Hepatocyte (in vitro differentiated cells): Measurements from ENCODE around the gene OSBPL2. TPM values are rescaled to one million over a fixed set of nuclear protein-coding genes. Genes with fewer than 3 reads are reported as not detected.

Experiments
- DNase-seq: peaks from one replicate; pipeline ENCODE4 v3.0.0-alpha.2; 2016; ENCODE audit warnings: low spot score
- H2AFZ ChIP-seq: fragments of 200-600 bp; sonication (generic); 2 replicates; pipeline ENCODE4 v1.6.0; 2016; ENCODE audit warnings: antibody characterized with exemption, mild to moderate bottlenecking
- H3K27ac ChIP-seq: fragments of 200-600 bp; sonication (generic); 2 replicates; pipeline ENCODE4 v1.5.1; 2016; ENCODE audit warnings: mild to moderate bottlenecking
- H3K27me3 ChIP-seq: fragments of 200-600 bp; sonication (generic); 2 replicates; pipeline ENCODE4 v1.6.1; 2016
- H3K36me3 ChIP-seq: fragments of 200-600 bp; sonication (generic); replicated peaks from 2 replicates; pipeline ENCODE4 v1.5.1; 2016; ENCODE audit warnings: low read depth; ENCODE audit not compliant: insufficient read depth
- H3K4me1 ChIP-seq: fragments of 200-600 bp; sonication (generic); 2 replicates; pipeline ENCODE4 v1.5.1; 2016; ENCODE audit warnings: mild to moderate bottlenecking, moderate library complexity; ENCODE audit not compliant: insufficient read depth
- H3K4me2 ChIP-seq: fragments of 200-600 bp; sonication (generic); 2 replicates; pipeline ENCODE4 v1.6.0; 2016
- H3K4me3 ChIP-seq: fragments of 200-600 bp; sonication (generic); 2 replicates; pipeline ENCODE4 v1.5.1; 2016; ENCODE audit warnings: mild to moderate bottlenecking
- H3K79me2 ChIP-seq: fragments of 200-600 bp; sonication (generic); 2 replicates; pipeline ENCODE4 v1.6.0; 2017; ENCODE audit warnings: mild to moderate bottlenecking
- H3K9me2 ChIP-seq: fragments of 200-600 bp; sonication (generic); replicated peaks from 2 replicates; pipeline ENCODE4 v1.6.0; 2017; ENCODE audit warnings: mild to moderate bottlenecking; ENCODE audit not compliant: insufficient read depth
- H3K9me3 ChIP-seq: fragments of 200-600 bp; sonication (generic); 2 replicates; pipeline ENCODE4 v1.5.1; 2016; ENCODE audit warnings: low read depth, mild to moderate bottlenecking
- H4K20me1 ChIP-seq: fragments of 200-600 bp; sonication (generic); 2 replicates; pipeline ENCODE4 v1.6.0; 2016; ENCODE audit warnings: mild to moderate bottlenecking; ENCODE audit not compliant: insufficient read depth, poor library complexity, severe bottlenecking
- CTCF ChIP-seq: fragments of 200-600 bp; sonication (generic); IDR thresholded peaks from 2 replicates; pipeline ENCODE4 v1.5.1; 2016; ENCODE audit warnings: antibody characterized with exemption, mild to moderate bottlenecking; ENCODE audit not compliant: poor library complexity
- EZH2 ChIP-seq: fragments of 200-600 bp; sonication (generic); IDR thresholded peaks from 2 replicates; pipeline ENCODE4 v1.6.1; 2016; ENCODE audit warnings: antibody characterized with exemption, mild to moderate bottlenecking, borderline replicate concordance
- EZH2phosphoT487 ChIP-seq: fragments of 200-600 bp; sonication (generic); IDR thresholded peaks from one replicate; pipeline ENCODE4 v1.6.1; 2018; ENCODE audit warnings: antibody characterized with exemption, mild to moderate bottlenecking, low read depth, moderate library complexity; ENCODE audit not compliant: unreplicated experiment, severe bottlenecking
- WGBS: methylation state at CpG from one replicate; pipeline ENCODE4 v1.1.6; 2016; ENCODE audit warnings: low lambda C conversion rate; ENCODE audit errors: missing lambda C conversion rate; 5-methylcytosine and 5-hydroxymethylcytosine counted together
- polyA plus RNA-seq: library from polyadenylated mRNA; unstranded; fragments of >200 nt; fragmentation: Nextera tagmentation; extraction: Ambion mirVana; gene quantifications from 2 replicates; pipeline ENCODE4 v1.2.1, GENCODE V29; 2016
- total RNA-seq: library from RNA; depleted of rRNA; stranded (reverse); fragments of >200 nt; gene quantifications from 2 replicates; pipeline ENCODE4 v1.2.3, GENCODE V29; 2014

The OSBPL2 gene
- total and polyA plus RNA-seq, 2 experiments from 2014 or later: 40.5 to 45.9 TPM

DNA sequence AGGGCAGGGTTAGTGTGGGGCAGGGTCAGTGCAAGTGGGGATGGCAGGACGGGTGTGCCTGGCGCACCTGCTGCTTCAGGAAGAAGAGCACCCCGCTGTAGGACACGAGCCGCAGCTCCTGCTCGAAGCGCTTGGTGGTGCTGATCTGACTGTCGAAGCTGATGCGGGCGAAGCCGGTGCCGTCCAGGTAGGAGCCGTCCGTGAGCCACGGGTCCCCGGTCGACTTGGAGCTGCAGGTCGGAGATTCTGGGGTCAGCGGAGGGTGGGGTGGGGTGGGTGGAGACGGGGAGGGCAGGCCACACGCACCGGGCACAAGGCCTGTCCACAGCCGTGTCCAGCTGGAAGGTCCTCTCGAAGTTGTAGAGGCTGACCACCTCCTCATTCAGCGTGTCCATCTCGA lies 74.7 kb downstream of the OSBPL2 start:
- H4K20me1 ChIP-seq: no peaks in the 10 kb centered on the region
- no peak for DNase-seq
- no peak overlapping the region for H3K4me3 ChIP-seq
- no peaks in the 10 kb centered on the region for H3K27me3 ChIP-seq
- no peaks in the 10 kb centered on the region for H3K9me3 ChIP-seq
- H3K4me1 ChIP-seq: no peaks in the 10 kb centered on the region
- H2AFZ ChIP-seq: no peak overlapping the region
- no peak for TF ChIP-seq CTCF
- no peak for TF ChIP-seq EZH2phosphoT487
- no peak for TF ChIP-seq EZH2
- H3K79me2 ChIP-seq: no peaks in the 10 kb centered on the region
- no peak overlapping the region for H3K4me2 ChIP-seq
- WGBS: 97% methylated on average over 10 of the region's 26 CpGs
- H3K27ac ChIP-seq: no peak overlapping the region
- H3K9me2 ChIP-seq: no peaks in the 10 kb centered on the region
- H3K36me3 ChIP-seq: no peaks in the 10 kb centered on the region

DNA sequence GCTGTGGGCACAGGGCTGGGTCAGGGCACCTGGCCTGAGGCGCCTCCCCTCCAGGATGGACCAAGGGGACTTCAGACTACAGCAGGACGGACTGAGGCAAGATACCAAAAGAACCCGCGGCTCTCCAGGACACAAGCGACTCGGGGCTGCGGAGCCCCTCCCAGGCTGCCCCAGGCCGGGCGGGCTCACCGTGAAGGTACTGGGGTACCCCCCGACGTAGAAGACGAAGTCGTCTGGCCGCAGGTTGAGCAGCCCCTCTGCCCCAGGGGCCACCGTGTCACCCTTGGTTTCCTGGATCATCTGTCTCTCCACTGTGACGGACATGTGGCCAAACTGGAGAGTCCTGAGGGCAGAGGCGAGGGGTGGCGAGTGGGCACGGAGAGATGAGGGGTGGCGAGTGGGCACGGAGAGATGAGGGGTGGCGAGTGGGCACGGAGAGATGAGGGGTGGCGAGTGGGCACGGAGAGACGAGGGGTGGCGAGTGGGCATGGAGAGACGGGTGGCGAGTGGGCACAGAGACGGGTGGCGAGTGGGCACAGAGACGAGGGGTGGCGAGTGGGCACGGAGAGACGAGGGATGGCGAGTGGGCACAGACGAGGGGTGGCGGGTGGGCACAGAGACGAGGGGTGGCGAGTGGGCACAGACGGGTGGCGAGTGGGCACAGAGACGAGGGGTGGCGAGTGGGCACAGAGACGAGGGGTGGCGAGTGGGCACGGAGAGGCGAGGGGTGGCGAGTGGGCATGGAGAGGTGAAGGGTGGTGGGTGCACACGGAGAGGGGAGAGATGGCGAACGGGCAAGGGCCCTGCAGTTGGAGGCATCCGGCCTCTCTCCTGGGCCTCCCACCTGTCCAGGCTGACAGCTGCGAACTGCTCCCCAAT lies 75.4 kb downstream of the OSBPL2 start:
- Histone ChIP-seq H3K4me2 (no peak overlapping the region), H3K9me2 (no peaks in the 10 kb centered on the region), H3K4me1 (no peaks in the 10 kb centered on the region), H2AFZ (no peak overlapping the region), H3K79me2 (no peaks in the 10 kb centered on the region), H3K9me3 (no peaks in the 10 kb centered on the region), H3K4me3 (no peak overlapping the region), H3K36me3 (no peaks in the 10 kb centered on the region), H4K20me1 (no peaks in the 10 kb centered on the region), H3K27ac (no peak overlapping the region), H3K27me3 (no peaks in the 10 kb centered on the region)
- WGBS: 99% methylated on average over 29 of the region's 55 CpGs
- TF ChIP-seq EZH2phosphoT487 (no peak), CTCF (no peak), EZH2 (no peak)
- no peak for DNase-seq

DNA sequence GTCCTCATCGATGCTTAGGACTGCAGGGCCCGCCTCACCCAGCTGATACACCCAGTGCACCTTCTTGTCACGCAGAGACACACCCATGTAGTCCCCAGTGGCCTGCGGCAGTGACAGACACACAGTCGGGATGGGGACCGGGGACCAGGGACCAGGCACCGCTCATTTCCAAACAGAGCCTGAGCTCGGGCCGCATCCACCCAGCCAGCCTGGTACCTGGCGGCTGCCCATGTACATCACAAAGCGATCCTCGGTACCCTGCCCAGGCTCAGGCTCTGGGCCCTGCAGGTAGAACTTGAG lies 76.0 kb downstream of the OSBPL2 start:
- TF ChIP-seq EZH2phosphoT487 (no peak), EZH2 (no peak)
- H4K20me1 ChIP-seq: no peaks in the 10 kb centered on the region
- H3K79me2 ChIP-seq: no peaks in the 10 kb centered on the region
- no peaks in the 10 kb centered on the region for H3K9me3 ChIP-seq
- no peaks in the 10 kb centered on the region for H3K9me2 ChIP-seq
- H3K4me1 ChIP-seq: no peaks in the 10 kb centered on the region
- no peak overlapping the region for H3K27ac ChIP-seq
- no peaks in the 10 kb centered on the region for H3K36me3 ChIP-seq
- no peaks in the 10 kb centered on the region for H3K27me3 ChIP-seq
- DNase-seq: no peak
- H3K4me2 ChIP-seq: no peak overlapping the region
- no peak overlapping the region for H3K4me3 ChIP-seq
- no peak overlapping the region for H2AFZ ChIP-seq
- WGBS: 97% methylated on average over 12 of the region's 12 CpGs

GRCh38 chr20:62314711-62315302 lies 76.5 kb downstream of the OSBPL2 start:
- Histone ChIP-seq H3K4me3 (no peak overlapping the region), H3K4me2 (no peak overlapping the region), H3K36me3 (no peaks in the 10 kb centered on the region), H3K4me1 (no peaks in the 10 kb centered on the region), H3K9me2 (no peaks in the 10 kb centered on the region), H4K20me1 (no peaks in the 10 kb centered on the region), H3K27ac (no peak overlapping the region), H3K79me2 (no peaks in the 10 kb centered on the region), H3K27me3 (no peaks in the 10 kb centered on the region), H2AFZ (no peak overlapping the region), H3K9me3 (no peaks in the 10 kb centered on the region)
- WGBS: 95% methylated on average over 25 of the region's 25 CpGs
- no peak for TF ChIP-seq CTCF
- TF ChIP-seq EZH2: no peak
- TF ChIP-seq EZH2phosphoT487: no peak
- DNase-seq: no peak
